ENCODE data around the gene PSMF1. TPM values are rescaled to one million over a fixed set of nuclear protein-coding genes. Genes with fewer than 3 reads are reported as not detected.

The PSMF1 gene
- total and polyA plus RNA-seq, 2 of the 13 experiments (the other 11 are each of a cell fraction or from before 2014, with no cell fraction given), result 82.5 to 86.0 TPM

DNA sequence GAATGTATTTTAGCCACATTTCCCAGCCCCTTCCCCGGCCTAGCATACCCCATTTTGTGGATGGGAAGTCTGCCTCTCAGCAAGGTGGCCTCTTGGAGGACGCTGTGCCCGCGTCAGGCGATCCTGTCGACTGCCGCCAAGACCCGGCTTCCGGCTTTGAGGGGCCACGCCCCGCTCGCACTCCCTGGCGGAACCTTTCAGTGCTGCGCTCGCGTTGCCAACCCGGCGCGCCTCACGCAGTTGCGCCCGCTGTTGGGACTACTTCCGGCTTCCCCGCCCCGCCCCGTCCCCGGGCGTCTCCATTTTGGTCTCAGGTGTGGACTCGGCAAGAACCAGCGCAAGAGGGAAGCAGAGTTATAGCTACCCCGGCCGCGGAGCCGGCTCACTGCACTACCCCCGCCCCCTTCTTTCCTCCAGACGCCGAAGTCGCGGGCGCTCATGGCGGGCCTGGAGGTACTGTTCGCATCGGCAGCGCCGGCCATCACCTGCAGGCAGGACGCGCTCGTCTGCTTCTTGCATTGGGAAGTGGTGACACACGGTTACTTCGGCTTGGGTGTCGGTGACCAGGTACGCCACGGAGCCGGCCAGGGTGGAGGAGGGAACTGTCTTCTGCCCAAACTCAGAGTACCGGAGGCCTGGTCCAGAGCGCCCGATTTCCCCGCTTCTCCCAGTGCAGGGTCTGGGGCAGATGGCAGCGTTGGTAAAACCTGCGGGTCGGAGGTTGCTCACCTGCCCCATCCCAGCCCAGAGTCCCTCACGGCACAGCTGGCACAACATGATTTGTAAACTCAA lies at the start of gene PSMF1 (continued):
- TF ChIP-seq, protein P1, sequence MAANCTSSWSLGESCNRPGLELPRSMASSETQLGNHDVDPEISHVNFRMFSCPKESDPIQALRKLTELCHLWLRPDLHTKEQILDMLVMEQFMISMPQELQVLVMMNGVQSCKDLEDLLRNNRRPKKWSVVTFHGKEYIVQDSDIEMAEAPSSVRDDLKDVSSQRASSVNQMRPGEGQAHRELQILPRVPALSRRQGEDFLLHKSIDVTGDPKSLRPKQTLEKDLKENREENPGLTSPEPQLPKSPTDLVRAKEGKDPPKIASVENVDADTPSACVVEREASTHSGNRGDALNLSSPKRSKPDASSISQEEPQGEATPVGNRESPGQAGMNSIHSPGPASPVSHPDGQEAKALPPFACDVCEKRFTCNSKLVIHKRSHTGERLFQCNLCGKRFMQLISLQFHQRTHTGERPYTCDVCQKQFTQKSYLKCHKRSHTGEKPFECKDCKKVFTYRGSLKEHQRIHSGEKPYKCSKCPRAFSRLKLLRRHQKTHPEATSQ (CRISPR knock-in tag; IDR thresholded peaks at IDR 0.05; ENCODE audit: borderline replicate concordance), result peak; percentile 99
- TF ChIP-seq ZNF33B (CRISPR knock-in tag; IDR thresholded peaks at IDR 0.05) (no peak), PHB2 (IDR thresholded peaks at IDR 0.05; ENCODE audit: partially characterized antibody) (no peak), BCL6 (CRISPR knock-in tag; IDR thresholded peaks at IDR 0.05) (peak; percentile 82; the same call in 1 of the 2 replicates), ZNF552 (CRISPR knock-in tag; IDR thresholded peaks at IDR 0.05; ENCODE audit: borderline replicate concordance) (peak; percentile 80; the same call in 1 of the 2 replicates), ESRRA (CRISPR knock-in tag; IDR thresholded peaks at IDR 0.05; ENCODE audit: low read depth) (peak; percentile 93; the same call in 1 of the 2 replicates), ARNT (IDR thresholded peaks at IDR 0.05) (no peak), KMT2B (CRISPR knock-in tag; IDR thresholded peaks at IDR 0.05) (peak; percentile 99), EEA1 (CRISPR knock-in tag; IDR thresholded peaks at IDR 0.05; ENCODE audit: borderline replicate concordance) (no peak; the same call in 1 of the 2 replicates), ZNF44 (CRISPR knock-in tag; IDR thresholded peaks at IDR 0.05) (peak; percentile 53; the same call in 1 of the 2 replicates), FLYWCH1 (CRISPR knock-in tag; IDR thresholded peaks at IDR 0.05) (no peak), SOX13 (IDR thresholded peaks at IDR 0.05) (peak; percentile 67; the same call in 1 of the 2 replicates), SOX13 (CRISPR knock-in tag; conservative IDR thresholded peaks at IDR 0.05 in 1 of 2, IDR thresholded peaks at IDR 0.05 in 1 of 2) (peak in 1 of 2 experiments; percentile 84; a peak in 2 of 4 replicates), ZFP90 (CRISPR knock-in tag; IDR thresholded peaks at IDR 0.05; ENCODE audit: borderline replicate concordance) (peak; percentile 96), ATM (IDR thresholded peaks at IDR 0.05; ENCODE audit: borderline replicate concordance) (no peak), MYC (CRISPR knock-in tag; IDR thresholded peaks at IDR 0.05; ENCODE audit: borderline replicate concordance) (peak; percentile 99)
- TF ChIP-seq, protein P2, sequence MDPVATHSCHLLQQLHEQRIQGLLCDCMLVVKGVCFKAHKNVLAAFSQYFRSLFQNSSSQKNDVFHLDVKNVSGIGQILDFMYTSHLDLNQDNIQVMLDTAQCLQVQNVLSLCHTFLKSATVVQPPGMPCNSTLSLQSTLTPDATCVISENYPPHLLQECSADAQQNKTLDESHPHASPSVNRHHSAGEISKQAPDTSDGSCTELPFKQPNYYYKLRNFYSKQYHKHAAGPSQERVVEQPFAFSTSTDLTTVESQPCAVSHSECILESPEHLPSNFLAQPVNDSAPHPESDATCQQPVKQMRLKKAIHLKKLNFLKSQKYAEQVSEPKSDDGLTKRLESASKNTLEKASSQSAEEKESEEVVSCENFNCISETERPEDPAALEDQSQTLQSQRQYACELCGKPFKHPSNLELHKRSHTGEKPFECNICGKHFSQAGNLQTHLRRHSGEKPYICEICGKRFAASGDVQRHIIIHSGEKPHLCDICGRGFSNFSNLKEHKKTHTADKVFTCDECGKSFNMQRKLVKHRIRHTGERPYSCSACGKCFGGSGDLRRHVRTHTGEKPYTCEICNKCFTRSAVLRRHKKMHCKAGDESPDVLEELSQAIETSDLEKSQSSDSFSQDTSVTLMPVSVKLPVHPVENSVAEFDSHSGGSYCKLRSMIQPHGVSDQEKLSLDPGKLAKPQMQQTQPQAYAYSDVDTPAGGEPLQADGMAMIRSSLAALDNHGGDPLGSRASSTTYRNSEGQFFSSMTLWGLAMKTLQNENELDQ (CRISPR knock-in tag; IDR thresholded peaks at IDR 0.05; ENCODE audit: borderline replicate concordance), result peak; percentile 94; the same call in 1 of the 2 replicates
- TF ChIP-seq, protein P3, sequence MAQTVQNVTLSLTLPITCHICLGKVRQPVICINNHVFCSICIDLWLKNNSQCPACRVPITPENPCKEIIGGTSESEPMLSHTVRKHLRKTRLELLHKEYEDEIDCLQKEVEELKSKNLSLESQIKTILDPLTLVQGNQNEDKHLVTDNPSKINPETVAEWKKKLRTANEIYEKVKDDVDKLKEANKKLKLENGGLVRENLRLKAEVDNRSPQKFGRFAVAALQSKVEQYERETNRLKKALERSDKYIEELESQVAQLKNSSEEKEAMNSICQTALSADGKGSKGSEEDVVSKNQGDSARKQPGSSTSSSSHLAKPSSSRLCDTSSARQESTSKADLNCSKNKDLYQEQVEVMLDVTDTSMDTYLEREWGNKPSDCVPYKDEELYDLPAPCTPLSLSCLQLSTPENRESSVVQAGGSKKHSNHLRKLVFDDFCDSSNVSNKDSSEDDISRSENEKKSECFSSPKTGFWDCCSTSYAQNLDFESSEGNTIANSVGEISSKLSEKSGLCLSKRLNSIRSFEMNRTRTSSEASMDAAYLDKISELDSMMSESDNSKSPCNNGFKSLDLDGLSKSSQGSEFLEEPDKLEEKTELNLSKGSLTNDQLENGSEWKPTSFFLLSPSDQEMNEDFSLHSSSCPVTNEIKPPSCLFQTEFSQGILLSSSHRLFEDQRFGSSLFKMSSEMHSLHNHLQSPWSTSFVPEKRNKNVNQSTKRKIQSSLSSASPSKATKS (CRISPR knock-in tag; IDR thresholded peaks at IDR 0.05), result peak; percentile 58; the same call in 1 of the 2 replicates
- TF ChIP-seq, protein P4, sequence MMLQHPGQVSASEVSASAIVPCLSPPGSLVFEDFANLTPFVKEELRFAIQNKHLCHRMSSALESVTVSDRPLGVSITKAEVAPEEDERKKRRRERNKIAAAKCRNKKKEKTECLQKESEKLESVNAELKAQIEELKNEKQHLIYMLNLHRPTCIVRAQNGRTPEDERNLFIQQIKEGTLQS (CRISPR knock-in tag; IDR thresholded peaks at IDR 0.05), result peak; percentile 66; the same call in 1 of the 2 replicates
